T-helper 2 cell treated with Interferon-gamma antibody and Interleukin-4, amounts not matched to agents 5 μg/mL and 100 μg/mL, for 36 hours (primary cell): ENCODE data around the gene DOK5.

Experiments used
- DNase-seq: peaks from one replicate; pipeline ENCODE4 v3.0.0; 2021; ENCODE audit warnings: low spot score
- H3K27ac Mint-ChIP-seq: one replicate; pipeline ENCODE4 v1.8.0; 2021; ENCODE audit warnings: mild to moderate bottlenecking, mixed read lengths
- H3K27me3 Mint-ChIP-seq: one replicate; pipeline ENCODE4 v1.8.0; 2021; ENCODE audit warnings: low read depth, mixed read lengths
- H3K36me3 Mint-ChIP-seq: one replicate; pipeline ENCODE4 v1.8.0; 2021; ENCODE audit warnings: low read depth, mixed read lengths
- H3K4me1 Mint-ChIP-seq: one replicate; pipeline ENCODE4 v1.8.0; 2021; ENCODE audit warnings: low read depth, mixed read lengths
- H3K4me3 Mint-ChIP-seq: one replicate; pipeline ENCODE4 v1.8.0; 2022; ENCODE audit warnings: mild to moderate bottlenecking, moderate library complexity, mixed read lengths
- H3K9me3 Mint-ChIP-seq: one replicate; pipeline ENCODE4 v1.8.0; 2021; ENCODE audit warnings: mixed read lengths

The DOK5 gene

GRCh38 chr20:54650052-54650719, 174.8 kb downstream of the DOK5 start:
- Mint-ChIP-seq H3K27me3 (no peaks in the 10 kb centered on the region), H3K9me3 (no peaks in the 10 kb centered on the region), H3K4me1 (no peaks in the 10 kb centered on the region), H3K4me3 (no peak overlapping the region), H3K27ac (no peak overlapping the region), H3K36me3 (no peaks in the 10 kb centered on the region)
- no peak for DNase-seq

GRCh38 chr20:54651252-54651651, 175.9 kb downstream of the DOK5 start:
- DNase-seq: no peak
- no peaks in the 10 kb centered on the region for H3K27me3 Mint-ChIP-seq
- no peak overlapping the region for H3K27ac Mint-ChIP-seq
- H3K36me3 Mint-ChIP-seq: no peaks in the 10 kb centered on the region
- H3K9me3 Mint-ChIP-seq: no peaks in the 10 kb centered on the region
- no peaks in the 10 kb centered on the region for H3K4me1 Mint-ChIP-seq
- H3K4me3 Mint-ChIP-seq: no peak overlapping the region

GRCh38 chr20:54654450-54654849, 179.1 kb downstream of the DOK5 start:
- no peak for DNase-seq
- Mint-ChIP-seq H3K4me1 (no peaks in the 10 kb centered on the region), H3K9me3 (no peaks in the 10 kb centered on the region), H3K36me3 (no peaks in the 10 kb centered on the region), H3K4me3 (no peak overlapping the region), H3K27ac (no peak overlapping the region), H3K27me3 (no peaks in the 10 kb centered on the region)

- no peaks in the 10 kb centered on the region for H3K9me3 Mint-ChIP-seq
- H3K27ac Mint-ChIP-seq: no peak overlapping the region
- no peak overlapping the region for H3K4me3 Mint-ChIP-seq
- DNase-seq: no peak
- no peaks in the 10 kb centered on the region for H3K4me1 Mint-ChIP-seq
- H3K27me3 Mint-ChIP-seq: no peaks in the 10 kb centered on the region
- no peaks in the 10 kb centered on the region for H3K36me3 Mint-ChIP-seq
Measured at GRCh38 chr20:54657268-54657826, 182.0 kb downstream of the DOK5 start.

- H3K9me3 Mint-ChIP-seq: no peaks in the 10 kb centered on the region
- H3K27ac Mint-ChIP-seq: no peak overlapping the region
- no peak for DNase-seq
- no peak overlapping the region for H3K4me3 Mint-ChIP-seq
- no peaks in the 10 kb centered on the region for H3K36me3 Mint-ChIP-seq
- H3K27me3 Mint-ChIP-seq: no peaks in the 10 kb centered on the region
- no peaks in the 10 kb centered on the region for H3K4me1 Mint-ChIP-seq
Measured at GRCh38 chr20:54658525-54658924, 183.1 kb downstream of the DOK5 start.

GRCh38 chr20:54661265-54661664, 185.9 kb downstream of the DOK5 start:
- no peak overlapping the region for H3K4me3 Mint-ChIP-seq
- H3K27ac Mint-ChIP-seq: no peak overlapping the region
- no peaks in the 10 kb centered on the region for H3K27me3 Mint-ChIP-seq
- no peaks in the 10 kb centered on the region for H3K36me3 Mint-ChIP-seq
- no peaks in the 10 kb centered on the region for H3K9me3 Mint-ChIP-seq
- no peaks in the 10 kb centered on the region for H3K4me1 Mint-ChIP-seq
- no peak for DNase-seq

DNA sequence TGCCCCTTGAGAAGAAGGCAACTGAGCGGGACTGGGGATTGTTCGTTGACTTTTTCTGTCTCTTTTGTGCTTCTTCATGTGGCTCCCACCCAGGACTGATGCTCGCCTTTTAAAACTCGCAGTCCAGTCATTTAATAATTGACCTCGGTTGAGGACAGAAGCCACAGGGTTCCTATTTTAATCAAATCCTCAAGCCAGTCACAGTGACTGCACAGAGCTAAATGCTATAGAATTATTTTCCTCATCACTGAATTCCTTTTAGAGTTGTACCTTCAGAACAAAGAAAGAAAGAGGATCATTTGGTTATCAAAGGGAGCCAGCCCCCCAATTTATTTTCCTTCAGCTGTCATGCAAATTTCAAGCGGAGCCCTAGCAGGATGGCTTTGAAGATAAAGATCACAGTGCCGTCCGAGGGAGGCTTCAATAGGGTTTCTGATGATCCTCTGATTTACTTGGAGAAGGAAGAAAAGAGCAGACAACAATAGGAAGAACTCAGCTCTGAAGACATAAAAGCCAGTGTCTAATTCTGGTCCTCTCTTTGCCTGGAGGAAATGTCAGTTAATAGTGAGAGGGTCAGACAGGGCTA, 186.6 kb downstream of the DOK5 start:
- Mint-ChIP-seq H3K4me3 (no peak overlapping the region), H3K27me3 (no peaks in the 10 kb centered on the region), H3K36me3 (no peaks in the 10 kb centered on the region), H3K4me1 (no peaks in the 10 kb centered on the region), H3K27ac (no peak overlapping the region), H3K9me3 (no peaks in the 10 kb centered on the region)
- DNase-seq: no peak

DNA sequence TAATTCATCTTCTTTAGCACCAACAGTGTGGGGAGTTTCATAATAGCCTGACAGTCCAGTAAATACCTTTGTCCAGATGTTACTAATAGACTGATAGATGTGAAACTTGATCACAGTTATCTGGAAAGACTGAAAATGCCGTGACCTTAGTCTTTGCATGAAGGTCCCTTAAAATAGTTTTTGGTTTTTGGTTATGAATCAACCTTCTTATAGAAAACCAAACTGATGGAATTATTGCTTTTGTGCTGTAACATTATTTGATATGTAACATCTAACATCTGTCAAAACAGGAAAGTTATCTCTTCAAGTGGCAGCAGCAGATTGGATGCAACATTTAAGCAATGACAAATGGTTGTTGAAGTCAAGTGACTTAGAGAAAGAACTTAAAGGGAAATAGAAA, 190.4 kb downstream of the DOK5 start:
- H3K9me3 Mint-ChIP-seq: no peaks in the 10 kb centered on the region
- no peaks in the 10 kb centered on the region for H3K36me3 Mint-ChIP-seq
- H3K4me3 Mint-ChIP-seq: no peak overlapping the region
- peaks cover 3% of the 10 kb centered on the region for H3K27me3 Mint-ChIP-seq
- no peak overlapping the region for H3K27ac Mint-ChIP-seq
- DNase-seq: no peak
- H3K4me1 Mint-ChIP-seq: peaks cover 2% of the 10 kb centered on the region

DNA sequence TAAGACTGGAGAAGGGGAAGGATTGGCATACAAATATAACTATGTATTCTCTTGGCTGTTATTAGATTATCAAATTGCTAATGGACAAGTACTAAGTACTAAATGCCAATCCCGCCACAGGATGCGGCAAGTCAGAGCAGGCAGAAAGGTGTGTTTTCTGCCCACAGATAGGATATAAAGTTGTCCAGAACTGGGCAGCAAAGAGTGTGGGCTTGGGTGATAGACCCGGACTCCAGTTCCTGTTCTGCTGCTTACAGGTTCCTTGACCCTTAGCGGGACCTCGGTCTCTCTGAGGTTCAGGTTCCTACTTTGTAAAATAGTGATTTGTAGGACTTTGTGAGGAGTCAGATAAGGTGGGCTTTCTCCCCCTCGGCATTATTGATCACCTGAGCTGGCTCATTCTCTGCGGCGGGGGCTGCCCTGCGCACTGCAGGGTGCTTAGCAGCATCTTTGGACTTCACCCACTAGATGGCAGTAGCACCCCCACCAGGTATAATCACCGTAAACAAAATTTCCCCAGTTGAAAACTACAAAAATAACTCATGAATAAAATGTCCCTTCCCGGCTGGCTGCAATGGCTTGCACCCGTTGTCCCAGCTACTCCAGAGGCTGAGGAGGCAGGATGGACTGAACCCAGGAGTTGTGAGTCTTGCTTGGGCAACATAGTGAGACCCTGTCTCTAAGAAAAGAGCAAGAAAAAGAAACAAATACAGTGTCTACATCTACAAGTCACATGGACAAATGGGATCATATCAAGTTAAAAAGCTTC, 193.1 kb downstream of the DOK5 start:
- Mint-ChIP-seq H3K27me3 (peaks cover 3% of the 10 kb centered on the region), H3K36me3 (no peaks in the 10 kb centered on the region)
- DNase-seq: peak; percentile 13

GRCh38 chr20:54669040-54669363, 193.6 kb downstream of the DOK5 start:
- Mint-ChIP-seq H3K4me3 (no peak overlapping the region), H3K4me1 (peaks cover 2% of the 10 kb centered on the region), H3K27me3 (peaks cover 3% of the 10 kb centered on the region), H3K36me3 (no peaks in the 10 kb centered on the region), H3K27ac (no peak overlapping the region), H3K9me3 (no peaks in the 10 kb centered on the region)
- no peak for DNase-seq

More for the DNA sequence above, 193.1 kb downstream of the DOK5 start:
- no peak overlapping the region for H3K27ac Mint-ChIP-seq
- peaks cover 2% of the 10 kb centered on the region for H3K4me1 Mint-ChIP-seq
- no peaks in the 10 kb centered on the region for H3K9me3 Mint-ChIP-seq
- H3K4me3 Mint-ChIP-seq: peak overlapping the region; percentile 30

GRCh38 chr20:54678253-54678652, 202.9 kb downstream of the DOK5 start:
- Mint-ChIP-seq H3K36me3 (no peaks in the 10 kb centered on the region), H3K27me3 (peaks cover 2% of the 10 kb centered on the region), H3K4me1 (no peaks in the 10 kb centered on the region), H3K27ac (no peak overlapping the region), H3K4me3 (no peak overlapping the region), H3K9me3 (no peaks in the 10 kb centered on the region)
- no peak for DNase-seq

DNA sequence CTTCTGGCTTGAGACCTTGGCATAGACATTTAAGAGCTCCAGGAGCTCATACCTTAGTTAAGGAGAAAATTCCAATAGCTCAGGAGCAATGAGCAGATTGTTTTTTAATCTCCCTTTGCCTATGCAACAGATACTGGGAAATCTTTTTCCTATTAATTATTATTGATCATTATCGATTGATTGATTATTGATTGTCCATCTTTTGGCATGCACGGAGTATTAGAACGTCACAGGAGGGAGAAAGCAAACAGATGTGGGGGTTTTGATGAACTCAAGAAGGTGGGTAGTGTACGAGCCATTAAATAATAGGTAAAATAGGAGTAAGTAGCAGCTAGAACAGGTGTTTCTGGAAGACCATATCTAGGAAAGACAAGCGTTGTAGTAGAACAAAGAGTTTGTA, 205.0 kb downstream of the DOK5 start:
- no peaks in the 10 kb centered on the region for H3K9me3 Mint-ChIP-seq
- H3K4me3 Mint-ChIP-seq: no peak overlapping the region
- H3K27ac Mint-ChIP-seq: no peak overlapping the region
- H3K4me1 Mint-ChIP-seq: no peaks in the 10 kb centered on the region
- no peaks in the 10 kb centered on the region for H3K36me3 Mint-ChIP-seq
- H3K27me3 Mint-ChIP-seq: no peaks in the 10 kb centered on the region
- no peak for DNase-seq

GRCh38 chr20:54680872-54681619, 205.7 kb downstream of the DOK5 start:
- Mint-ChIP-seq H3K9me3 (no peaks in the 10 kb centered on the region), H3K4me3 (no peak overlapping the region), H3K36me3 (no peaks in the 10 kb centered on the region), H3K27me3 (no peaks in the 10 kb centered on the region), H3K4me1 (no peaks in the 10 kb centered on the region), H3K27ac (no peak overlapping the region)
- no peak for DNase-seq

DNA sequence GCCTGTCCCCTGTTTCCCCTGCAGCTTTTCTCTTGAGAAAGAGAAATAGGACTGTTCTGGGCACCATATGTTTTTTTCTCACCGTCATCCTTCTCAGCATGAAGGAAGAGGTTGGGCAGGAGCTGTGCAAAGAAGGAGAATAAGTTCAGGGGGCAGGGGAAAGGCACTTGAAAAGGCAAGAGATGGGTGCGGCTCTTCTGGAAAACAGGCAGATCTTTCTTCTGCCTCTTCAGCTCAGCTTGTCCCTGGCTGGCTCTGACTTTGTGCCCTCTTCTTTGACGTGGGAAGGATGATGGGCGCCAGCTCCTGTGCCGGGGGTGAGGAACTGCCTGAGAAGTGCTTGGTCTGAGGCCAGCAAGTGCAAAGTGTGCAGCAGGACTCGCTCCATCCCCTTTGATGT, 206.5 kb downstream of the DOK5 start:
- no peaks in the 10 kb centered on the region for H3K27me3 Mint-ChIP-seq
- H3K27ac Mint-ChIP-seq: no peak overlapping the region
- no peak overlapping the region for H3K4me3 Mint-ChIP-seq
- no peaks in the 10 kb centered on the region for H3K9me3 Mint-ChIP-seq
- H3K4me1 Mint-ChIP-seq: no peaks in the 10 kb centered on the region
- no peaks in the 10 kb centered on the region for H3K36me3 Mint-ChIP-seq
- DNase-seq: no peak
